GM12891 (cell line): ENCODE data around the gene TMEM80.

Experiments used
- POLR2A ChIP-seq: IDR thresholded peaks from 2 replicates; pipeline ENCODE4 v1.6.1; 2011; ENCODE audit warnings: low read depth, low read length, control low read depth
- POLR2AphosphoS5 ChIP-seq: IDR thresholded peaks from 2 replicates; pipeline ENCODE4 v1.6.1; 2011; ENCODE audit warnings: low read depth, low read length, control low read depth
- SPI1 ChIP-seq: IDR thresholded peaks from 2 replicates; pipeline ENCODE4 v1.6.1; 2011; ENCODE audit warnings: low read depth, low read length, control low read depth

DNA sequence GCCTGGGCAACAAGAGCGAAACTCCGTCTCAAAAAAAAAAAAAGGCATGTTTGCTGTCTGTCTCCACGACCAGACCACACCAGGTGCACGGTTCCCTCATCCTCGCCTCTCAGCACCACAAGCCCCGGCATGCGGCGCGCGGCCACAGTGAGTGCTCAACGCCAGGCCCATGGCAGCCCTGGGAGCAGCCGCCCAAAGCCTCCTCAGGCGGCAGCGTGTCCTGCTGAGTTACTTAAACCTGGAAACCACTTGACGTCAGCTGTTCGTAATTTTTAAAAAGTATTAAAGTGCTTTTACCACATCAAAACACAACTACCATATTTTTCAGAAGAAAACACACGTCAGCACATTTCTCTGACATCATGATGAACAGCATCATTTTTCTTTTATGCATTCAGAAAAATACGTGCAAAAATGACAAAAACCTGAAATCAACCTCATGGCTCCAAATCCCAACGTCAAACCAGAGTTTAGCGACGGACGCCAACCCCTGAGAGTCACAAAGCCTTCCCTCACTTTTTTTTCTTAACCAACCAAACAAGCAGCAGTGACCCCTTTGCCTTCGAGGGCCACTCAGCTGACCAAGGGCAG lies 2.7 kb upstream of the TMEM80 start:
- TF ChIP-seq POLR2AphosphoS5, result no peak
- TF ChIP-seq SPI1, result no peak
- TF ChIP-seq POLR2A, result no peak
